HL-60 (cell line): ENCODE results near the gene NAGA.

Experiments used
- CTCF ChIP-seq: IDR thresholded peaks from one replicate; pipeline ENCODE4 v1.5.1; 2011; ENCODE audit warnings: low read length, control low read depth, inconsistent platforms; ENCODE audit not compliant: insufficient read depth
- POLR2AphosphoS5 ChIP-seq: IDR thresholded peaks from 2 replicates; pipeline ENCODE4 v1.6.1; 2012; ENCODE audit warnings: low read depth
- REST ChIP-seq: IDR thresholded peaks from 2 replicates; pipeline ENCODE4 v1.6.1; 2012; ENCODE audit warnings: low read depth; ENCODE audit not compliant: insufficient replicate concordance
- SPI1 ChIP-seq: IDR thresholded peaks from 2 replicates; pipeline ENCODE4 v1.6.1; 2012; ENCODE audit warnings: low read depth, mild to moderate bottlenecking, borderline replicate concordance

GRCh38 chr22:42101199-42101598 is 30.6 kb upstream of the NAGA start:
- TF ChIP-seq CTCF (no peak), POLR2AphosphoS5 (no peak), REST (no peak), SPI1 (no peak)
